Esophagus muscularis mucosa (tissue), 4 donors: ENCODE results near the gene PTPN14.

Experiments used
- EP300 ChIP-seq: sonication (generic); formaldehyde crosslinking; IDR thresholded peaks from one replicate; pipeline ENCODE4 v1.6.1; 2017; ENCODE audit warnings: antibody characterized with exemption
- POLR2A ChIP-seq: fragments of 450-650 bp; IDR thresholded peaks from one replicate; pipeline ENCODE4 v1.6.1; 2017; ENCODE audit warnings: antibody characterized with exemption, moderate library complexity, mild to moderate bottlenecking, low read depth
- TF ChIP-seq, protein P1 (sequence below), 3 experiments: fragments of 200-600 bp in 2 of 3; fragments of 450-650 bp in 1 of 3; sonication (generic) in 2 of 3; IDR thresholded peaks; one replicate each; pipeline ENCODE4 v1.5.1; 2017 to 2019; ENCODE audit warnings: antibody characterized with exemption in 3 of 3, mild to moderate bottlenecking in 2 of 3, moderate library complexity in 1 of 3

DNA sequence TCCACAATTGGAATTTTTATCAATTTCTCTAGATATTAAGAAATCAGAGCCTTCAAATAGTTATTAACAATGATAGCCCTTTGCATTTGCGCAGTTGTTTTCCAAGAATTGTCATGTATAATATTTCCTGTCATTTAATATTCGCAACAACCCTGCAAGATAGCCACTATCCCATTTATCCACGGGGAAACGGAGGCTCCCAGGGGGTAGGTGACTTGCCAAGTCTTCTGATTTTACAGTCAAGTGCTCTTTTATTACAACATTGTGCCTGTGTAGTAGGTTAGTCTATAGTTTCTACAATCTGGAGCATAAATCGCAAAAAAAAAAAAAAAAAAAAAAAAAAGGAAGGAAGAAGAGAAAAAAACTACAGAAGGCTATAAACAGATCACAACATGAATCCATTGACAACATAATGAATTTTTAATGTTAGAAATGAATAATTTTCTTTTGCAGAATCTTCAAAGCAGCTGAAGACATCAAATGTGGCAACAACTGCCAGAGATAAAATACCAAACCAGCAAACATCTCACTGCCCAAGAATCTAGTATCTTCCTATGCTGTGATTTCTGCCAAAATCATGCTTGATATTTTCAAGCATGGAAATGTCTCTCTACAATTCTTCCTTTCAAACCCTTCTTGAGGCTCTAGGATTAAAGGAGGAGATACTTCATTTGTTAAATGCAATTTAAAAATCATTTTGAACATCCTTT is 125.5 kb downstream of the PTPN14 start:
- TF ChIP-seq, protein P1, sequence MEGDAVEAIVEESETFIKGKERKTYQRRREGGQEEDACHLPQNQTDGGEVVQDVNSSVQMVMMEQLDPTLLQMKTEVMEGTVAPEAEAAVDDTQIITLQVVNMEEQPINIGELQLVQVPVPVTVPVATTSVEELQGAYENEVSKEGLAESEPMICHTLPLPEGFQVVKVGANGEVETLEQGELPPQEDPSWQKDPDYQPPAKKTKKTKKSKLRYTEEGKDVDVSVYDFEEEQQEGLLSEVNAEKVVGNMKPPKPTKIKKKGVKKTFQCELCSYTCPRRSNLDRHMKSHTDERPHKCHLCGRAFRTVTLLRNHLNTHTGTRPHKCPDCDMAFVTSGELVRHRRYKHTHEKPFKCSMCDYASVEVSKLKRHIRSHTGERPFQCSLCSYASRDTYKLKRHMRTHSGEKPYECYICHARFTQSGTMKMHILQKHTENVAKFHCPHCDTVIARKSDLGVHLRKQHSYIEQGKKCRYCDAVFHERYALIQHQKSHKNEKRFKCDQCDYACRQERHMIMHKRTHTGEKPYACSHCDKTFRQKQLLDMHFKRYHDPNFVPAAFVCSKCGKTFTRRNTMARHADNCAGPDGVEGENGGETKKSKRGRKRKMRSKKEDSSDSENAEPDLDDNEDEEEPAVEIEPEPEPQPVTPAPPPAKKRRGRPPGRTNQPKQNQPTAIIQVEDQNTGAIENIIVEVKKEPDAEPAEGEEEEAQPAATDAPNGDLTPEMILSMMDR (IDR thresholded peaks at IDR 0.05) = no peak
- no peak for TF ChIP-seq POLR2A
- no peak for TF ChIP-seq EP300
